Urinary bladder (tissue), 4 donors: ENCODE results near the gene ERG. TPM values are rescaled to one million over a fixed set of nuclear protein-coding genes. Genes with fewer than 3 reads are reported as not detected.

ENCODE experiments used
- DNase-seq: peaks from one replicate; pipeline ENCODE4 v3.0.0-alpha.2; 2015; ENCODE audit errors: extremely low spot score
- H3K27ac ChIP-seq: one replicate; pipeline ENCODE4 v1.5.1; 2013; ENCODE audit warnings: low read depth, mild to moderate bottlenecking, moderate library complexity
- H3K36me3 ChIP-seq: one replicate; pipeline ENCODE4 v1.6.1; 2013; ENCODE audit warnings: mild to moderate bottlenecking, moderate library complexity; ENCODE audit not compliant: insufficient read depth
- H3K4me1 ChIP-seq: one replicate; pipeline ENCODE4 v1.6.1; 2013; ENCODE audit warnings: mild to moderate bottlenecking, moderate library complexity; ENCODE audit not compliant: insufficient read depth
- H3K4me3 ChIP-seq: one replicate; pipeline ENCODE4 v1.5.1; 2013; ENCODE audit warnings: low read depth, low read length
- WGBS: extraction: QIAGEN DNeasy Blood & Tissue Kit; methylation state at CpG from one replicate; pipeline ENCODE4 v1.1.7; 2013; 5-methylcytosine and 5-hydroxymethylcytosine counted together
- polyA plus RNA-seq: library from polyadenylated mRNA; stranded (reverse); fragments of 200-250 nt; gene quantifications from one replicate; pipeline ENCODE4 v1.2.3, GENCODE V29; 2013
- total RNA-seq: library from RNA; depleted of rRNA; stranded (reverse); fragments of >200 nt; gene quantifications from one replicate; pipeline ENCODE4 v1.2.3, GENCODE V29; 2014
- donor health status: healthy with polysubstance abuse.
- donor health status: healthy.

ERG gene
- total and polyA plus RNA-seq, 2 donors: 13.5 to 17.1 TPM

DNA sequence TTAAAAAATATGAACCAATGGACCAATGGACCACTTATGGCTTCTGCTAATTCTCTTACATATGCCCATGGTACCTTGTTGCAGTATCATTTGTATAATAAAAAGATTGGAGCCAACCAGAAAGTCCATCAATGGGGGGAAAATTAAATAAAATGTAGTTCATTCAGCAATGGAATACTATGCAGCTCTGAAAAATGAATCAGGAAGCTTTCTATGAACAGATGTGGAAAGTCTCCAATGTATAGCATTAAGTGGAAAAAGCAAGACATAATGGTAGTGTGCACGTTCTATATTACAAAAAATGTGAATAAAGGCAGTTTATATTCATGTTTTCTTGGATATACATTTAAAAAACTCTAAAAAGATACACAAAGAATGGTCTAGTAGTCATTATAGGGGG, 140.2 kb downstream of the ERG start:
- H3K4me1 ChIP-seq: no peaks in the 10 kb centered on the region
- H3K4me3 ChIP-seq: no peak overlapping the region
- 86% methylated on average over 1 of the region's 1 CpG for WGBS
- H3K27ac ChIP-seq: no peak overlapping the region
- H3K36me3 ChIP-seq: no peaks in the 10 kb centered on the region
- no peak for DNase-seq

DNA sequence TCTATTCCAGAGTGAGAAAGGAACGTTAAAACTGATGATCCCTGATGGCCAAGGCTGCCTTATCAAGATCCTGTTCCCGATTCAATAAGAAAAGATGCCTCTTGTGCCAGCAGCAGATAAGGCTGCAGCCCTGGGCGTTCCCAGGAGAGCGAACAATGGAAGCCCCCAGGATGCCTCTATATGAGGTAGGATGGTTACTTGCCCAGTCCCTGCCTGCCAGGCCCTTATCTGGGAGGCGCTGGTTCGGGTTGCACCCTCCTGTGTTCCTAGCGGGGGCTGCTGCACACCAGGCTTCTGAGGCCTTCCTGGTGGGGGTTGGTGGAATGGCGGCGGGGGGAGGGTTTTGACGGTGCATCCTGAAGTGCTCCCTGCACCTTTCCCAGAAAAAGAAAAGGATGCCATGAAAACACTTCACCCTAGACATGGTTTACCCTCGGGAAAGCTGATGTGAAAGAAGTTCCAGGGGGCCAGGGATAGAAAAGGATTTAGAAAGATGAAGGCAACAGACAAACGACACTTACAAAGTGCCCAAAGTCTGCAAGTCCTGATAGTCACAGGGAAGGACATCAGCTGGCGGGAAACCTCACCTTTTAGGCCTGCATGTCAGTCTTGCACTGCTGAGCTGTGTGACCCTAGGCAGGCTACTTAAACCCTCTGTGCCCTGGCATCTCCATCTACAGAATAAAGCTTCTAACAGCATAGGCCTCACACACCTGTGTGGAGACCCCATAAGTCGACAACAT, 141.2 kb downstream of the ERG start:
- no peak overlapping the region for H3K27ac ChIP-seq
- no peaks in the 10 kb centered on the region for H3K36me3 ChIP-seq
- H3K4me3 ChIP-seq: no peak overlapping the region
- no peaks in the 10 kb centered on the region for H3K4me1 ChIP-seq
- DNase-seq: no peak
- 83% methylated on average over 14 of the region's 14 CpGs for WGBS

DNA sequence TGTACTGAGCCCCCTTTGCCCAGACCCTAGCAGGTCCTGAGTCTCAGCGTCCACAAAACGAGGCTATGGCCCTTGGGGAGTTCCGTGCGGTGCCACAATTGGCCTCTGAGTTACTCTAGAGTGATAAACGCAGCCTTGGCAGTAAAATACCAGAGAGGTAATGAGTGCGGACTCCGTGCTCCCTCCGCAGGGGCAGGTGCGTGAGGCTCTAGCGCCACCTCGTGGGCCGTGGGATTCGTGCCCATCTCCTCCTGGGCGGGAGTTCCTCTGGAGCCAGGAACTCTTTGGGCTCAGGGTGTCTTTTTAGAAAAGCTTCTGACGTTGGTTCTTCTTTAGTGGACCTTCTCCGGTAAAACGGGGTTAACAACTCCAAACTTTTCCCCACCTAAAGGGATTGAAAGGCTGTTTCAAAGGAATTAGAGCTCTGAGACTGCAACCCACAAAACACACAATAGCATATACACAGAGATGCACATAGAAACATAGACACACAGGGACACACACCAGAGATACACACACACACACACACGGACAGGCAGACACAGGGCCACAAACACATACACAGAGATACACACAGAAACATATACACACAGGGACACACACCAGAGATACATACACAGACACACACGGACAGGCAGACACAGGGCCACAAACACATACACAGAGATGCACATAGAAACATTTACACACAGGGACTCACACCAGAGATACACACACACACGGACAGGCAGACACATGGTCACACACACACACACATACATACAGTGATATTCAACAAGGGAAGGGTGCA, 142.1 kb downstream of the ERG start:
- WGBS: 11% methylated on average over 20 of the region's 20 CpGs
- Histone ChIP-seq H3K4me3 (no peak overlapping the region), H3K36me3 (no peaks in the 10 kb centered on the region), H3K4me1 (no peaks in the 10 kb centered on the region), H3K27ac (no peak overlapping the region)
- DNase-seq: no peak

DNA sequence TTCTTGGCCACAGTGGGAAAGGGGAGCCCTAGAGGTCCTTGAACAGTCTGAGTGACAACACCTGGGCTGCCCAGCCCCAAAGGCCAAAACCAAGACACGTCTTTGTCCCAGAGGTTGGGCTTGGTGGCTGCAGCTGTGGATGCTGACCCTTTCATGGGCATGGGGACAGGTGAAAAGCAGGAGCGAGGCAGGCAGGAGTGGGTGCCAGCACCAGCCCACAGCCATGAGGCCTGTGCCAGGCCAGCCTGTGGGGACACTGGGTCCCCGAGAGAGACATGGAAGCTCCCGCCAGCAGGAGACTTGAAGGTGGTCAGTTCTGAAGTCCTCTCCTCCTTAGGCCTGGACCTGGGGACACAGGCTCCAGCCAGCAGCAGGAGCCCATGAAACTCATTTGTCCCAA, 142.9 kb downstream of the ERG start:
- DNase-seq: no peak
- no peaks in the 10 kb centered on the region for H3K36me3 ChIP-seq
- no peak overlapping the region for H3K27ac ChIP-seq
- H3K4me3 ChIP-seq: no peak overlapping the region
- no peaks in the 10 kb centered on the region for H3K4me1 ChIP-seq
- WGBS: 97% methylated on average over 4 of the region's 4 CpGs

DNA sequence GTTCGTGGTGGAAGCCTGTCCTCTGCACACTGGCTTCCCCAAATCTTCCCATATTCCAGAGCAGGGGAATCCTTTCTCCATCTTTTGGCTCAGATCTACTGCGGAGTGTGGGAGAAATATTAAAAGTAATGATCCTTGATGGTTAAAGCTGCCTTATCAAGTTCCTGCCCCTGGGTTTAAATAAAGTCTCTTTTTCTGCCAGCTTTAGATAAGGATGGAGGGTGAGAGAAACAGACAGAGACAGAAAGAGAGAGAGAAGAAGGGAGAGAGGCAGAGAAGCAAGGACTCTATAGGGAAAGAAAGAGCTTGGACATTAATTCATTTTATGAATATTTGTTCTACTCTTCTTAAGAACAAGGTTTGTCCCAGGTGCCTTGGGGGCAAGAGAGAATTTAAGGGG, 143.5 kb downstream of the ERG start:
- Histone ChIP-seq H3K4me1 (no peaks in the 10 kb centered on the region), H3K27ac (no peak overlapping the region), H3K4me3 (no peak overlapping the region), H3K36me3 (no peaks in the 10 kb centered on the region)
- no peak for DNase-seq
- 81% methylated on average over 2 of the region's 2 CpGs for WGBS

DNA sequence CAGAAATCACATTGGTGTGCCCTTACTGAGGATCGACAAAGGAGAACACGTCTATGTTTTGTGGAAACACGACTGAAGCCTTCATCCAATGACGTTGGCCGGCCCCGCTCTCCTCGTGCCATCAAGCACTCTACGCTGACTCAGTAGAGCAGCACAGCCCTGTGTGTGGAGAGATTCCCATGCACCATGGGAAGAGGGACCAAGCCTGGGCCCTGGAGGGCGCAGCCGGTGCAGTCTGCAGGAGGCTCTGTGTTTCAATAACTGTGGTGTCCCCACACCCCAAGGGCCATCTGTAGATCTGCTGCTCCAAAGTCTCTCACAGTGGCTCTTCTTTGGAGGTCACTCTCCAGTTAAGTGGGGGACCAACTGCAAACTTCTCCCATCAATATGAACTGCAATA, 144.0 kb downstream of the ERG start:
- Histone ChIP-seq H3K4me1 (no peaks in the 10 kb centered on the region), H3K27ac (no peak overlapping the region), H3K36me3 (no peaks in the 10 kb centered on the region), H3K4me3 (no peak overlapping the region)
- no peak for DNase-seq
- WGBS: 94% methylated on average over 10 of the region's 10 CpGs

DNA sequence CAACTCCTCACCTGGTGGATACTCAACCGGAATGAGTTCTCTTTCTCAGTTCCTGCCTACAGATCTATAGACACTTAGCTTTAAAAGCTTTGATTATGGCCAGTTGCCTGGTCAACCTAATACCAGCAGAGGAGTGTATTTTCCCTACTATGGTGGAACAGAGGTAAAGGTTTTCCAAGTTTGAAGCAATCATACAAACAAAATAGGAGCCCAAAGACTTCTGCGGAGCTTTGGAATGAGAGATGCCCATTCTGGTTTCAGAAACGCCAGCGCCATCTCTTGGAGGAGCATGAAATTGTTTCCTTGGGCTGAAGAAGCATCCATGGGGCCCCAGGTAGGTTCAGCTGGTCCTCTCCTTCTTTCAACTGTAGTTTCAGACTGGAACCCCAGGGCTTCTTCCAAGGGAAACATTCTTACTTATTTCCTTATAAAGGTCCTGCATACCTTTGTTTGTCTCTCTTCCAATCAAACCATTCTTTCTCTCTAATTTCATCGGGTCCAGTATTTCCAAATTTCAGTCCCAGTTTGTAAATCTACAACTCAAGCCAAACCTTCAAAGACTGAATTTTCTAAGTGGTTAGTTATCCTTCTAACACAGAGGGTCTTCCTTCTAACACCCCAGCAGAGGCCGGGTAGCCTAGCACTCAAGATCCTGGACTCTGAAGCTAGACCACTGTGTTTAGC, 145.6 kb downstream of the ERG start:
- H3K27ac ChIP-seq: no peak overlapping the region
- no peak overlapping the region for H3K4me3 ChIP-seq
- no peaks in the 10 kb centered on the region for H3K4me1 ChIP-seq
- 54% methylated on average over 6 of the region's 6 CpGs for WGBS
- no peaks in the 10 kb centered on the region for H3K36me3 ChIP-seq
- DNase-seq: no peak

DNA sequence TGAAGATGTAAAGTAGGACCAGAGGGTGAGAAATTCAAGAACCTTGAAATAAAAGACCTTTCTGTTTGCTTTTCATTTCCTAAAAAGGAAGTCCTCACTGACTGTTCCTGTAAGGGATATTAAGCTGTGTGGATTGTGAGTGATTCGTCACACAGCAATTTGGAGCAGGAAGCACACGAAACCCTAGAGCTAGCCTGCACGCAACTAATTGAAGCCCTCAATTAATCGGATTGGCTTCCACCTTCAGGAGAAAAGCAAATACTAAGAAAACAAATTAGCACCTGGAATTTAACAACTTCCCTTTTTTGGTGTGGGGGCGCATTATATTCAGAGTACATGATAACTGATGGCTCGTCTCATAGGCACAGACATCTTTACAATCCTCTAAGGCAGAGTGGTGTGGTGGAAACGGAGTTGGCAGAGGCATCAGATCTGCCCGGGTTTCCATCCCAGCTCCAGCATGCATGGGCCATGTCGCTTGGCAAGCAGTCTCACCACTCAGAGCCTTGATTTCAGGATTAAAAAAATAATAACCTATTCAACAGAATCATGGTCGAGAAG, 146.2 kb downstream of the ERG start:
- Histone ChIP-seq H3K4me3 (no peak overlapping the region), H3K4me1 (no peaks in the 10 kb centered on the region)
- 54% methylated on average over 10 of the region's 10 CpGs for WGBS

DNA sequence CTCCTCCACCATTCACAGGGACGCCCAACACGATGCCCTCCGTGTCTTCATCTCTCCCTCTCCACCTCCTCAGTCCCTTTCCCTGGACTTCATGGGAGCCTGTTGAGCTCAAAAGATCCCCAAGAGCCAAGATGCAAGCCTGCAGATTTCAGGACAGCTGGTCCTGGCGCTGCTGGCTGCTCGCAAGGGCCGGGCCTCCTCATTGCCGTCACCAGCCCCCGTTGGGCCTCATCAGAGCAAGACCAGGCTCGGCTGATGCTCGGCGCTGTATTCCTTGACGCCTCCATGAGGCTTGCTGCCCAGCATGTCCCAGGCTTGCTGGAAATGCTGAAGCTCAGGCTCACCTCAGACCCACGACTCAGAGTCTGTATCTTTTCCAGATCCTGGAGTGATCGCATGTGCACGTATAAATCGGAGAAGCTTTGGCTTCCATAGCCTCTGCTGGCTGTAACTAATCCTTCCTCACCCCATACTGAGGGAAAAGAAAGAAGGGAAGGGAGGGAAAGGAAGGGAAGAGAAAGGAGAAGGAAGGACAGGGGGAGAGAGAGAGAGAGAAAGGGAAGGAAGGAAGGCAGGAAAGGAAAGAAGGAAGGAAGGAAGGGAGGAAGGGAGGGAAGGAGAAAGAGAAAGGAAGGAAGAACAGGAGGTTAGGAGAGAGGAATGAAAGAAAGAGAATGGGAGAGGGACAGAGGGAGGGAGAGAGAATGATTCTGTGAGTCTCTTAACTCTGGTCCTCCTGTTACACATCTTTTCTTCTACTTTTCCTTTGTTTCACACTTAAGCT, 146.9 kb downstream of the ERG start:
- H3K4me1 ChIP-seq: no peaks in the 10 kb centered on the region
- H3K27ac ChIP-seq: no peak overlapping the region
- no peaks in the 10 kb centered on the region for H3K36me3 ChIP-seq
- DNase-seq: no peak
- no peak overlapping the region for H3K4me3 ChIP-seq
- 79% methylated on average over 16 of the region's 16 CpGs for WGBS

More for the DNA sequence above, 146.2 kb downstream of the ERG start:
- Histone ChIP-seq H3K27ac (no peak overlapping the region), H3K36me3 (no peaks in the 10 kb centered on the region)
- no peak for DNase-seq

DNA sequence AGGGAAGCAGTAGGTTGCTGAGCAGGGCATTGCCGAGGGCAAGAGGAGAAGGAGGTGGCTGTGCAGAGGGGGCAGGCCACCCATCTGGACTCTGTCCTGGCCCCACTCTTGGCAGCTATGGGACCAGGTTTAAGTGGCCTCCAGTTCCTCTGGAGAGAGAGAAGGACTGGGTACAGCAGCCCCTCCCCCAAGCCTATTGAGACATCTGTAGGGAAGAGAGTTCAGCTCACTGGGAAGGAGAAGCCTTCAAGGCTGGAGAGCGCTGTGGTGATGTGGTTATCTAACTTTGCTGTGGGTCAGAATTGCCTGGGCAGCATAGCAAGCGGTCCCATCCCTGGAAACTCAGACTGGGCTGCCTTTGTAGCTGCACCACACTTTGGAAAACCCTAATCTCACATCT, 147.6 kb downstream of the ERG start:
- H3K36me3 ChIP-seq: no peaks in the 10 kb centered on the region
- no peak overlapping the region for H3K27ac ChIP-seq
- H3K4me1 ChIP-seq: no peaks in the 10 kb centered on the region
- 95% methylated on average over 3 of the region's 3 CpGs for WGBS
- no peak overlapping the region for H3K4me3 ChIP-seq
- DNase-seq: no peak

DNA sequence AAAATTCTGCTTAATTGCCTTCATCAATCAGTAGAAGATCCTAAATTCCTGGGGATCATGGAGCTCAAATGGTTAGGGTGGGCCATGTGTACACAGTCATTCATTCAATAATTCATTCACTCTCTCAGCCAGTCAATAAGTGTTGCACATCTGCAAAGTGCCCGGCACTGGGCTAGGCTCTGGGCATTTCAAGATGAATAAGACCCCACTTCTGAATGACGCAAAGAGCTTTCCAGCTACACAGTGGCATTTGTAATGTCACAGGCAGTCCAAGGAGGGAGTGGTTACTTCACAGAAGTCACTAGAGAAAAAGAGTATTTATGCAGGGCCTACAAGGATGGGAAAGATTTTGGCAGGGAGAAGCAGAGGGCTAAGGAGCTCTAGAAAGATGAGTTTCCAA, 148.3 kb downstream of the ERG start:
- H3K4me1 ChIP-seq: no peaks in the 10 kb centered on the region
- DNase-seq: no peak
- H3K4me3 ChIP-seq: no peak overlapping the region
- no peaks in the 10 kb centered on the region for H3K36me3 ChIP-seq
- 94% methylated on average over 2 of the region's 2 CpGs for WGBS
- H3K27ac ChIP-seq: no peak overlapping the region

DNA sequence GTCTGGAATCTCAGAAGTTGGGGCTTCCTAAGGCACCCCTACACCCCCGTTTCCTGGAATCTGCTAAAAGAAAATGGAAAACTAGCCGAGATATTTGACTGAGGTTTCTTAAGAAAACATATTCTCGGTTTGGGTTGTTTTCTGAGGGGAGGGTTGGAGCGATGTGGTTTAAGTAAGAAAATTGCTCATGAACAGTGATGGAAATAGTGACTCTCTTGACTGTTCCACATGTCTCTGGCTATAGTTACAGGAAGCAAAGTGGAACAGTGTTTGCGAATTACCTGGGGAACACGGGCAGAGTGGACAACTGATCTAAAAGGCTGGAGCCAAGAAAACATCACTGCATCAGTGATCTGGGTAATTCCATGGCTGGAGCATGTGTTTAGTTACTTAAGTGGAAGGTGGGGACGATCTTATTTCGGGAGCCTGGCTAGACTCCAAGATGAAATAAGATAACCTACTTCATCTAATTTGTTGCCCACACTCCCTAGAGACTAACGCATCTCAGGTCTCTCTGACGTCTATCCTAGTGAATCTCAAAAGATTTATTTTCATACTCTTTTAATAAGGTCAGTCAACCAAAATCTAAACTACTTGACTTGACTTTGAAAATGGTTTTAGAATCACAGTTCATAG, 149.0 kb downstream of the ERG start:
- no peaks in the 10 kb centered on the region for H3K4me1 ChIP-seq
- H3K4me3 ChIP-seq: no peak overlapping the region
- H3K27ac ChIP-seq: no peak overlapping the region
- no peak for DNase-seq
- 69% methylated on average over 10 of the region's 10 CpGs for WGBS
- no peaks in the 10 kb centered on the region for H3K36me3 ChIP-seq

DNA sequence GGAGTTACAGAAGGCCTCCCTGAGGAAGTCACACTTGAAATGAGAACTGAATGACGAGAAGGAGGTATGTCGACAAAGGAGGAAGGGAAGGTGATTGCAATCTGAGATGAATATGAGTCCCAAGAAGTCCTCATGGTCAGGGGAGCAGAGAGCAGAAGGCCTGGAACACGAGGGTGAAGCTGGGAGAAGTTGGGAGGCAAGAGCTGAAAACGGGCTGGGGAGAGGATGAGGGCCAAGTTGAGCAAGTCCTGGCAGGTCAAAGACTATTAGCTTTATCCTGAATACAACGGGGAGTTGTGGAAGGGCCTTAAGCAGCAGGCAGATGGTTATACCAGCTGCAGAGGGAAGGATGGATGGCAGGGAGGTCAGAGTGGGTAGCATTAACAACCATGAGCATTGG, 152.0 kb downstream of the ERG start:
- Histone ChIP-seq H3K27ac (no peak overlapping the region), H3K4me3 (no peak overlapping the region), H3K36me3 (no peaks in the 10 kb centered on the region), H3K4me1 (peaks cover 2% of the 10 kb centered on the region)
- DNase-seq: no peak
- WGBS: 71% methylated on average over 5 of the region's 5 CpGs
